H9 (cell line): Measurements from ENCODE around the gene ANKRD39. TPM values are rescaled to one million over a fixed set of nuclear protein-coding genes. Genes with fewer than 3 reads are reported as not detected.

ENCODE experiments used
- DNase-seq: peaks from one replicate; pipeline ENCODE4 v3.0.0-alpha.2; 2017
- H2AFZ ChIP-seq: one replicate; pipeline ENCODE4 v1.6.1; 2013; ENCODE audit warnings: mild to moderate bottlenecking, low read length, control low read depth, moderate library complexity
- H2AK5ac ChIP-seq: 2 replicates; pipeline ENCODE4 v1.6.1; 2013; ENCODE audit warnings: low read length, control low read depth, mixed read lengths; ENCODE audit not compliant: insufficient read length
- H2BK120ac ChIP-seq: one replicate; pipeline ENCODE4 v1.6.1; 2013; ENCODE audit warnings: low read depth, mild to moderate bottlenecking, low read length, control low read depth, inconsistent platforms; ENCODE audit not compliant: poor library complexity, severe bottlenecking
- H2BK12ac ChIP-seq: 2 replicates; pipeline ENCODE4 v1.6.1; 2013; ENCODE audit warnings: low read length, control low read depth, mixed read lengths, low read depth; ENCODE audit not compliant: insufficient read length
- H2BK15ac ChIP-seq: 2 replicates; pipeline ENCODE4 v1.6.1; 2013; ENCODE audit warnings: low read depth, low read length, control low read depth
- H2BK20ac ChIP-seq: one replicate; pipeline ENCODE4 v1.6.1; 2013; ENCODE audit warnings: low read depth, mild to moderate bottlenecking, low read length, control low read depth, inconsistent platforms; ENCODE audit not compliant: poor library complexity, severe bottlenecking
- H2BK5ac ChIP-seq: 2 replicates; pipeline ENCODE4 v1.6.1; 2013; ENCODE audit warnings: low read length, control low read depth, mixed read lengths; ENCODE audit not compliant: insufficient read length
- H3K14ac ChIP-seq: 2 replicates; pipeline ENCODE4 v1.6.1; 2013; ENCODE audit warnings: low read length, control low read depth; ENCODE audit not compliant: insufficient read depth
- H3K18ac ChIP-seq: 2 replicates; pipeline ENCODE4 v1.6.1; 2013; ENCODE audit warnings: low read depth, mild to moderate bottlenecking, mixed read lengths, low read length, control low read depth; ENCODE audit not compliant: insufficient read length
- H3K23ac ChIP-seq: 2 replicates; pipeline ENCODE4 v1.6.1; 2013; ENCODE audit warnings: low read length, control low read depth, mixed read lengths, low read depth; ENCODE audit not compliant: insufficient read length
- H3K23me2 ChIP-seq: 2 replicates; pipeline ENCODE4 v1.6.1; 2013; ENCODE audit warnings: low read depth, mild to moderate bottlenecking, mixed read lengths, low read length, control low read depth; ENCODE audit not compliant: insufficient read length, poor library complexity, severe bottlenecking
- H3K27ac ChIP-seq: 2 replicates; pipeline ENCODE4 v1.5.1; 2013; ENCODE audit warnings: low read length, control low read depth, mixed read lengths, low read depth; ENCODE audit not compliant: insufficient read length
- H3K27me3 ChIP-seq: 2 replicates; pipeline ENCODE4 v1.6.1; 2013; ENCODE audit warnings: low read length, control low read depth, inconsistent platforms; ENCODE audit not compliant: insufficient read depth
- H3K4ac ChIP-seq: 2 replicates; pipeline ENCODE4 v1.6.1; 2013; ENCODE audit warnings: low read depth, mild to moderate bottlenecking, control low read depth, inconsistent platforms, low read length, moderate library complexity
- H3K4me1 ChIP-seq: 2 replicates; pipeline ENCODE4 v1.6.1; 2013; ENCODE audit warnings: low read length, control low read depth, inconsistent platforms; ENCODE audit not compliant: insufficient read depth
- H3K4me2 ChIP-seq: 2 replicates; pipeline ENCODE4 v1.6.1; 2013; ENCODE audit warnings: low read length, control low read depth, mixed read lengths; ENCODE audit not compliant: insufficient read length, insufficient read depth
- H3K56ac ChIP-seq: 2 replicates; pipeline ENCODE4 v1.6.1; 2013; ENCODE audit warnings: low read depth, mild to moderate bottlenecking, mixed read lengths, low read length, control low read depth; ENCODE audit not compliant: insufficient read length
- H3K79me1 ChIP-seq: 2 replicates; pipeline ENCODE4 v1.6.1; 2013; ENCODE audit warnings: low read depth, mild to moderate bottlenecking, moderate library complexity, low read length, control low read depth, inconsistent platforms; ENCODE audit not compliant: insufficient read depth, poor library complexity, severe bottlenecking
- H3K79me2 ChIP-seq: 2 replicates; pipeline ENCODE4 v1.6.1; 2013; ENCODE audit warnings: low read length, control low read depth, inconsistent platforms; ENCODE audit not compliant: insufficient read depth
- H3K9ac ChIP-seq: 2 replicates; pipeline ENCODE4 v1.6.1; 2013; ENCODE audit warnings: low read length, control low read depth, mixed read lengths; ENCODE audit not compliant: insufficient read length; ENCODE audit errors: extremely low read depth
- H3K9me3 ChIP-seq: one replicate; pipeline ENCODE4 v1.6.1; 2013; ENCODE audit warnings: low read depth, low read length, inconsistent platforms; ENCODE audit not compliant: control insufficient read depth
- H3T11ph ChIP-seq: one replicate; pipeline ENCODE4 v1.6.1; 2013; ENCODE audit warnings: mild to moderate bottlenecking, low read length, control low read depth, inconsistent platforms
- H4K20me1 ChIP-seq: one replicate; pipeline ENCODE4 v1.6.1; 2013; ENCODE audit not compliant: control insufficient read depth, insufficient read length, insufficient read depth
- H4K5ac ChIP-seq: 2 replicates; pipeline ENCODE4 v1.6.1; 2013; ENCODE audit warnings: low read depth, mild to moderate bottlenecking, mixed read lengths, low read length, control low read depth; ENCODE audit not compliant: insufficient read length
- H4K8ac ChIP-seq: replicated peaks from 2 replicates; pipeline ENCODE4 v1.6.1; 2013; ENCODE audit warnings: low read length, control low read depth, mixed read lengths, low read depth; ENCODE audit not compliant: insufficient read length
- H4K91ac ChIP-seq: 2 replicates; pipeline ENCODE4 v1.6.1; 2013; ENCODE audit warnings: low read depth, mild to moderate bottlenecking, moderate library complexity, mixed read lengths, low read length, control low read depth; ENCODE audit not compliant: insufficient read length
- H3K27ac Mint-ChIP-seq, 3 experiments: 2 replicates in 2 of 3; 3 replicates in 1 of 3; pipeline ENCODE4 v1.8.0; 2020 to 2021; ENCODE audit warnings: mixed read lengths in 3 of 3, mild to moderate bottlenecking in 1 of 3, moderate library complexity in 1 of 3
- H3K27me3 Mint-ChIP-seq: 2 replicates; pipeline ENCODE4 v1.8.0; 2021; ENCODE audit warnings: low read depth, mild to moderate bottlenecking, moderate library complexity, mixed read lengths
- H3K36me3 Mint-ChIP-seq, 3 experiments: 2 replicates in 2 of 3; 3 replicates in 1 of 3; pipeline ENCODE4 v1.8.0; 2020 to 2021; ENCODE audit warnings: low read depth in 3 of 3, mixed read lengths in 3 of 3; ENCODE audit not compliant: insufficient read depth in 1 of 3
- H3K4me1 Mint-ChIP-seq, 2 experiments: 2 replicates each; pipeline ENCODE4 v1.8.0; 2020; ENCODE audit warnings: mixed read lengths in 2 of 2
- H3K4me3 Mint-ChIP-seq, 2 experiments: 2 replicates in 1 of 2; 3 replicates in 1 of 2; pipeline ENCODE4 v1.8.0; 2020 to 2021; ENCODE audit warnings: mild to moderate bottlenecking in 2 of 2, mixed read lengths in 2 of 2, moderate library complexity in 1 of 2
- H3K9me3 Mint-ChIP-seq, 2 experiments: 2 replicates in 1 of 2; 3 replicates in 1 of 2; pipeline ENCODE4 v1.8.0; 2020; ENCODE audit warnings: mild to moderate bottlenecking in 2 of 2, mixed read lengths in 2 of 2, moderate library complexity in 1 of 2
- CTCF ChIP-seq: fragments of 200-600 bp; sonication (generic); conservative IDR thresholded peaks from 3 replicates; pipeline ENCODE4 v1.8.0; 2021; ENCODE audit warnings: antibody characterized with exemption, mild to moderate bottlenecking
- WGBS: extraction: QIAGEN DNeasy Blood & Tissue Kit; methylation state at CpG from one replicate; pipeline ENCODE4 v1.1.7; 2013; ENCODE audit warnings: missing lambda C conversion rate, low lambda C conversion rate, mixed read lengths; ENCODE audit not compliant: insufficient read length; ENCODE audit errors: extremely low coverage; 5-methylcytosine and 5-hydroxymethylcytosine counted together
- total RNA-seq: library from RNA; stranded (reverse); gene quantifications from 2 replicates; pipeline ENCODE4 v1.2.1, GENCODE V29; 2021

Gene ANKRD39
- total RNA-seq, 1 experiment from 2014 or later: 13.0 TPM

- Histone ChIP-seq H3K4me2 (no peak overlapping the region), H3K23ac (no peak overlapping the region), H2AK5ac (no peak overlapping the region), H4K8ac (no peak overlapping the region), H2BK12ac (no peak overlapping the region), H4K20me1 (no peaks in the 10 kb centered on the region), H3K9me3 (no peaks in the 10 kb centered on the region), H3K79me1 (no peaks in the 10 kb centered on the region), H2AFZ (no peak overlapping the region), H4K5ac (no peak overlapping the region), H3K4ac (no peak overlapping the region), H3K14ac (no peak overlapping the region), H3K9ac (no peak overlapping the region), H3K4me1 (peaks cover 3% of the 10 kb centered on the region; the same call in 1 of the 2 replicates), H3K56ac (no peak overlapping the region), H3K27me3 (no peaks in the 10 kb centered on the region; the same call in 1 of the 2 replicates), H2BK20ac (no peak overlapping the region), H3K79me2 (no peaks in the 10 kb centered on the region), H2BK15ac (no peak overlapping the region), H3K23me2 (no peaks in the 10 kb centered on the region), H2BK120ac (no peak overlapping the region), H2BK5ac (no peak overlapping the region), H3T11ph (no peak overlapping the region), H3K18ac (no peak overlapping the region), H3K27ac (no peak overlapping the region), H4K91ac (no peak overlapping the region)
- Mint-ChIP-seq H3K27ac (peak overlapping the region; percentile 87 to 92 (median 90); a peak in 4 of 7 replicates), H3K27me3 (peaks cover 4% of the 10 kb centered on the region), H3K4me3 (peak overlapping the region; percentile 34 to 52; a peak in 2 of 5 replicates), H3K9me3 (no peaks in the 10 kb centered on the region), H3K36me3 (no peaks in the 10 kb centered on the region), H3K4me1 (peaks cover 49 to 51% of the 10 kb centered on the region in 2 experiments)
- no peak for DNase-seq
- WGBS: no CpG with 5 or more reads among the region's 6 CpGs
- no peak for TF ChIP-seq CTCF
Measured at GRCh38 chr2:96880891-96881273, 23.1 kb upstream of the ANKRD39 start.
